PC-3 (cell line): Measurements from ENCODE around the gene THADA. TPM values are rescaled to one million over a fixed set of nuclear protein-coding genes. Genes with fewer than 3 reads are reported as not detected.
A peak's percentile ranks its signal among the peaks of the same experiment; 100 is the strongest.

Experiments used
- ATAC-seq: fragments of 200-7000 bp; cut with Tn5 transposase; 2 replicates; pipeline ENCODE4 v1.9.1; 2020; ENCODE audit warnings: mild to moderate bottlenecking, moderate library complexity
- BruUV-seq: library from RNA; stranded (reverse); fragments of 400-500 nt; replicated peaks from 2 replicates; lab custom pipeline; 2021; lab: Mats Ljungman, UMichigan
- CTCF ChIA-PET: fragments of 300-600 bp; sonication (Branson Sonifier 250); formaldehyde crosslinking; loops from one replicate; lab custom pipeline; 2022; ENCODE audit warnings: antibody characterized with exemption; lab: Charles Lee
- POLR2A ChIA-PET: fragments of 300-600 bp; sonication (Branson Sonifier 250); formaldehyde crosslinking; loops from one replicate; lab custom pipeline; 2022; ENCODE audit warnings: antibody characterized with exemption; ENCODE audit not compliant: unreplicated experiment; lab: Charles Lee
- DNase-seq: peaks from one replicate; pipeline ENCODE4 v3.0.0-alpha.2; 2015
- H2AFZ ChIP-seq: fragments of 300-600 bp; sonication (generic); 2 replicates; pipeline ENCODE4 v1.6.0; 2016; ENCODE audit warnings: antibody characterized with exemption, low read length
- H3F3A ChIP-seq: fragments of 300-600 bp; sonication (generic); one replicate; pipeline ENCODE4 v1.6.0; 2017; ENCODE audit warnings: antibody characterized with exemption, low read length, control low read depth, mild to moderate bottlenecking; ENCODE audit not compliant: unreplicated experiment
- H3K27ac ChIP-seq: fragments of 300-600 bp; sonication (generic); 2 replicates; pipeline ENCODE4 v1.5.1; 2016; ENCODE audit warnings: mild to moderate bottlenecking, low read length
- H3K27me3 ChIP-seq: fragments of 300-600 bp; sonication (generic); 2 replicates; pipeline ENCODE4 v1.6.1; 2016; ENCODE audit warnings: low read length, mixed read lengths
- H3K36me3 ChIP-seq: fragments of 300-600 bp; sonication (generic); 2 replicates; pipeline ENCODE4 v1.6.1; 2016; ENCODE audit warnings: low read depth, mixed run types, low read length, mixed read lengths
- H3K4me1 ChIP-seq: fragments of 300-600 bp; sonication (generic); 2 replicates; pipeline ENCODE4 v1.5.1; 2016; ENCODE audit warnings: low read length; ENCODE audit not compliant: insufficient read depth
- H3K4me2 ChIP-seq: fragments of 300-600 bp; sonication (generic); 2 replicates; pipeline ENCODE4 v1.6.0; 2016; ENCODE audit warnings: low read length
- H3K4me3 ChIP-seq: fragments of 300-600 bp; sonication (generic); 2 replicates; pipeline ENCODE4 v1.5.1; 2016; ENCODE audit warnings: mild to moderate bottlenecking, low read length, mixed read lengths
- H3K79me2 ChIP-seq: fragments of 300-600 bp; sonication (generic); 2 replicates; pipeline ENCODE4 v1.6.1; 2017; ENCODE audit warnings: low read length, mixed read lengths
- H3K9ac ChIP-seq: fragments of 300-600 bp; sonication (generic); 2 replicates; pipeline ENCODE4 v1.6.0; 2016; ENCODE audit warnings: mild to moderate bottlenecking, low read length
- H3K9me2 ChIP-seq: fragments of 300-600 bp; sonication (generic); replicated peaks from 2 replicates; pipeline ENCODE4 v1.6.1; 2016; ENCODE audit warnings: mixed run types, low read length, mixed read lengths
- H3K9me3 ChIP-seq: fragments of 300-600 bp; sonication (generic); 2 replicates; pipeline ENCODE4 v1.6.1; 2016; ENCODE audit warnings: low read length, mixed read lengths
- H4K20me1 ChIP-seq: fragments of 300-600 bp; sonication (generic); 2 replicates; pipeline ENCODE4 v1.6.1; 2016; ENCODE audit warnings: low read length, mixed read lengths
- EZH2 ChIP-seq: fragments of 300-600 bp; sonication (generic); IDR thresholded peaks from one replicate; pipeline ENCODE4 v1.6.1; 2017; ENCODE audit warnings: antibody characterized with exemption, mild to moderate bottlenecking, low read length; ENCODE audit not compliant: unreplicated experiment
- EZH2phosphoT487 ChIP-seq: fragments of 300-600 bp; sonication (generic); IDR thresholded peaks from 2 replicates; pipeline ENCODE4 v1.6.1; 2018; ENCODE audit warnings: mild to moderate bottlenecking, antibody characterized with exemption, low read length, borderline replicate concordance
- intact Hi-C: fragments of 100-400 bp; cut with micrococcal nuclease; formaldehyde crosslinking; loops from 2 replicates; pipeline ENCODE4 v1.9.0; 2023
- total RNA-seq: library from RNA; depleted of rRNA; stranded (reverse); fragments of >200 nt; gene quantifications from 2 replicates; pipeline ENCODE4 v1.2.3, GENCODE V29; 2014
- TF ChIP-seq, protein P1 (sequence below): fragments of 300-600 bp; sonication (generic); conservative IDR thresholded peaks from 2 replicates; pipeline ENCODE4 v1.5.1; 2017; ENCODE audit warnings: antibody characterized with exemption, low read depth, mild to moderate bottlenecking, low read length

The THADA gene
- total RNA-seq, 1 experiment from 2014 or later: 33.6 TPM

DNA sequence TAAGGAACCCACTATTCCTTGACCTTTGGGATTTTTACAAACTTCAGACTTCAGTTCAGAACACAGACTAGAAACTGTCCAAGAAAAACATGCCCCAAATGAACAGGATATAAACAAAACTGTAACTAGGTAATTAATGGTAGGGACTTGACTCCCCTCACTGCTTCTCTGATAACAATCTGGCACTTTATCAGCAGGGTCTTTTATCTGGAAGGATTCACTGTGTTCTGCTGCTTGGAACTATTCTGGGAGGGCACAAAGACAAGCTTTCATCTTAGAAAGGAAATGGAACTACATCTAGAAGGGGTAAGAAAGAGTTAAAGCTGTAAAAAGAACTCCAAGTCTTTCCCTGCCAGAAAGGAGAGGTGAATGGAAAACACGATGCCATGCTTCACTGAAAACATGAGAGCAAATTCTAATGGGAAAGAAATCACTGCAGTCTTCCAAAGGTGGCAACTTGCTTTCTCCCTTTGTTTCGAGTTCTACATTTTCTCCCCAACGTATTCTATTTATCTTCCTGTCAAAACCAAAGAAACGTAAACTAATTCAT lies 181.2 kb downstream of the THADA start:
- TF ChIP-seq, protein P1, sequence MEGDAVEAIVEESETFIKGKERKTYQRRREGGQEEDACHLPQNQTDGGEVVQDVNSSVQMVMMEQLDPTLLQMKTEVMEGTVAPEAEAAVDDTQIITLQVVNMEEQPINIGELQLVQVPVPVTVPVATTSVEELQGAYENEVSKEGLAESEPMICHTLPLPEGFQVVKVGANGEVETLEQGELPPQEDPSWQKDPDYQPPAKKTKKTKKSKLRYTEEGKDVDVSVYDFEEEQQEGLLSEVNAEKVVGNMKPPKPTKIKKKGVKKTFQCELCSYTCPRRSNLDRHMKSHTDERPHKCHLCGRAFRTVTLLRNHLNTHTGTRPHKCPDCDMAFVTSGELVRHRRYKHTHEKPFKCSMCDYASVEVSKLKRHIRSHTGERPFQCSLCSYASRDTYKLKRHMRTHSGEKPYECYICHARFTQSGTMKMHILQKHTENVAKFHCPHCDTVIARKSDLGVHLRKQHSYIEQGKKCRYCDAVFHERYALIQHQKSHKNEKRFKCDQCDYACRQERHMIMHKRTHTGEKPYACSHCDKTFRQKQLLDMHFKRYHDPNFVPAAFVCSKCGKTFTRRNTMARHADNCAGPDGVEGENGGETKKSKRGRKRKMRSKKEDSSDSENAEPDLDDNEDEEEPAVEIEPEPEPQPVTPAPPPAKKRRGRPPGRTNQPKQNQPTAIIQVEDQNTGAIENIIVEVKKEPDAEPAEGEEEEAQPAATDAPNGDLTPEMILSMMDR: no peak
- TF ChIP-seq EZH2: no peak
- H2AFZ ChIP-seq: no peak overlapping the region
- peaks cover 11% of the 10 kb centered on the region for H3K4me1 ChIP-seq
- no peak overlapping the region for H3K27ac ChIP-seq
- H3K4me2 ChIP-seq: no peak overlapping the region
- no peaks in the 10 kb centered on the region for H3K79me2 ChIP-seq
- DNase-seq: no peak
- H3F3A ChIP-seq: no peaks in the 10 kb centered on the region
- BruUV-seq: no TSS peak
- ATAC-seq: no peak
- H3K27me3 ChIP-seq: no peaks in the 10 kb centered on the region
- H3K36me3 ChIP-seq: no peaks in the 10 kb centered on the region
- ChIA-PET POLR2A (no interaction called here), CTCF (no interaction called here)
- H4K20me1 ChIP-seq: no peaks in the 10 kb centered on the region
- no peaks in the 10 kb centered on the region for H3K9me2 ChIP-seq
- H3K9ac ChIP-seq: no peak overlapping the region
- no peaks in the 10 kb centered on the region for H3K9me3 ChIP-seq
- intact Hi-C loops: no loop called here
- no peak overlapping the region for H3K4me3 ChIP-seq

DNA sequence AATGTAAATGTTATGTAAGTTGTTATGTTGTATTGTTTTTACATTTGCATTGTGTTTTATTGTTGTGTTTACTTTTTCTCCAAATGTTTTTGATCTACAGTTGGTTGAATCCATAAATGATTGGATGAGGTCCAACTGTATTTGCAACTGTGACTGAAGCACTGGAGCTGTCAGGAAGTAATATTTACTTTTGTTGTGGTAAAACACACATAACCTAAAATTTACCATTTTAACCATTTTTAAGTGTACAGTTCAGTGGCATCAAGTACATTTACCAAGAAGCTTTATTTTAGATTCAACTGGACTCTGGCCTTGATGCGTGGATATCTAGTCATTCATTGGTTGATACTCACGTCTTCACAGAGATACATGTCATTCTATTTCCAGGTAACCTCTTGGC lies 181.8 kb downstream of the THADA start:
- DNase-seq (no peak), ATAC-seq (no peak)
- intact Hi-C loops: no loop called here
- Histone ChIP-seq H3K79me2 (no peaks in the 10 kb centered on the region), H3F3A (no peaks in the 10 kb centered on the region), H4K20me1 (no peaks in the 10 kb centered on the region), H3K4me1 (peaks cover 11% of the 10 kb centered on the region), H3K27me3 (no peaks in the 10 kb centered on the region), H2AFZ (no peak overlapping the region), H3K9me3 (no peaks in the 10 kb centered on the region), H3K9ac (no peak overlapping the region), H3K4me3 (no peak overlapping the region), H3K9me2 (no peaks in the 10 kb centered on the region), H3K27ac (no peak overlapping the region), H3K36me3 (no peaks in the 10 kb centered on the region), H3K4me2 (no peak overlapping the region)
- CTCF ChIA-PET: no interaction called here
- BruUV-seq: no TSS peak
- TF ChIP-seq, protein P1: no peak
- TF ChIP-seq EZH2 (no peak), EZH2phosphoT487 (no peak)
- POLR2A ChIA-PET: no interaction called here

- no peaks in the 10 kb centered on the region for H3K36me3 ChIP-seq
- no TSS peak for BruUV-seq
- DNase-seq (peak; percentile 57), ATAC-seq (peak; percentile 72)
- no peaks in the 10 kb centered on the region for H4K20me1 ChIP-seq
- H3K79me2 ChIP-seq: no peaks in the 10 kb centered on the region
- POLR2A ChIA-PET: no interaction called here
- no peak overlapping the region for H3K9ac ChIP-seq
- H3K4me1 ChIP-seq: peaks cover 11% of the 10 kb centered on the region
- TF ChIP-seq EZH2phosphoT487 (no peak), EZH2 (no peak)
- TF ChIP-seq, protein P1: no peak
- H3F3A ChIP-seq: no peaks in the 10 kb centered on the region
- no peaks in the 10 kb centered on the region for H3K27me3 ChIP-seq
- intact Hi-C loops: no loop called here
- H3K9me2 ChIP-seq: no peaks in the 10 kb centered on the region
- H2AFZ ChIP-seq: no peak overlapping the region
- H3K27ac ChIP-seq: no peak overlapping the region
- no peak overlapping the region for H3K4me2 ChIP-seq
- no peaks in the 10 kb centered on the region for H3K9me3 ChIP-seq
- H3K4me3 ChIP-seq: no peak overlapping the region
- CTCF ChIA-PET: no interaction called here
Measured at GRCh38 chr2:43412114-43412753, 183.6 kb downstream of the THADA start.
